Activated T-helper 1 cell treated with anti-CD3 and anti-CD28 coated beads, Interleukin-12 subunit alpha, Interleukin-12 subunit beta, Interleukin-2, Interleukin-4 antibody, amounts not matched to agents 30 ng/mL and 10 ng/mL and 1 ng/mL, durations not matched to agents 14 hours and 24 hours and 36 hours (primary cell): ENCODE measurements around the gene IGLL1. TPM values are rescaled to one million over a fixed set of nuclear protein-coding genes. Genes with fewer than 3 reads are reported as not detected.
"Not testable (repeated sequence)": the region's sequence is repeated elsewhere in the genome, so short reads cannot be mapped to it uniquely, and the experiment has no call there.

Experiments used
- DNase-seq: peaks from one replicate; pipeline ENCODE4 v3.0.0; 2021; ENCODE audit warnings: low spot score
- H3K27ac Mint-ChIP-seq: one replicate; pipeline ENCODE4 v1.8.0; 2021; ENCODE audit warnings: mild to moderate bottlenecking, mixed read lengths
- H3K27me3 Mint-ChIP-seq: one replicate; pipeline ENCODE4 v1.8.0; 2022; ENCODE audit warnings: mild to moderate bottlenecking, moderate library complexity, mixed read lengths; ENCODE audit not compliant: insufficient read depth
- H3K36me3 Mint-ChIP-seq: one replicate; pipeline ENCODE4 v1.8.0; 2021; ENCODE audit warnings: low read depth, mixed read lengths
- H3K4me1 Mint-ChIP-seq: one replicate; pipeline ENCODE4 v1.8.0; 2021; ENCODE audit warnings: low read depth, mixed read lengths
- H3K4me3 Mint-ChIP-seq: one replicate; pipeline ENCODE4 v1.8.0; 2021; ENCODE audit warnings: mild to moderate bottlenecking, moderate library complexity, mixed read lengths
- H3K9me3 Mint-ChIP-seq: one replicate; pipeline ENCODE4 v1.8.0; 2021; ENCODE audit warnings: mixed read lengths
- intact Hi-C: fragments of 100-400 bp; cut with micrococcal nuclease; formaldehyde crosslinking; loops from one replicate; pipeline ENCODE4 v1.15.1; 2024
- total RNA-seq: library from RNA; stranded (reverse); gene quantifications from 2 replicates; pipeline ENCODE4 v1.2.3, GENCODE V29; 2022

The IGLL1 gene
- total RNA-seq, 1 donor from 2014 or later: not detected

DNA sequence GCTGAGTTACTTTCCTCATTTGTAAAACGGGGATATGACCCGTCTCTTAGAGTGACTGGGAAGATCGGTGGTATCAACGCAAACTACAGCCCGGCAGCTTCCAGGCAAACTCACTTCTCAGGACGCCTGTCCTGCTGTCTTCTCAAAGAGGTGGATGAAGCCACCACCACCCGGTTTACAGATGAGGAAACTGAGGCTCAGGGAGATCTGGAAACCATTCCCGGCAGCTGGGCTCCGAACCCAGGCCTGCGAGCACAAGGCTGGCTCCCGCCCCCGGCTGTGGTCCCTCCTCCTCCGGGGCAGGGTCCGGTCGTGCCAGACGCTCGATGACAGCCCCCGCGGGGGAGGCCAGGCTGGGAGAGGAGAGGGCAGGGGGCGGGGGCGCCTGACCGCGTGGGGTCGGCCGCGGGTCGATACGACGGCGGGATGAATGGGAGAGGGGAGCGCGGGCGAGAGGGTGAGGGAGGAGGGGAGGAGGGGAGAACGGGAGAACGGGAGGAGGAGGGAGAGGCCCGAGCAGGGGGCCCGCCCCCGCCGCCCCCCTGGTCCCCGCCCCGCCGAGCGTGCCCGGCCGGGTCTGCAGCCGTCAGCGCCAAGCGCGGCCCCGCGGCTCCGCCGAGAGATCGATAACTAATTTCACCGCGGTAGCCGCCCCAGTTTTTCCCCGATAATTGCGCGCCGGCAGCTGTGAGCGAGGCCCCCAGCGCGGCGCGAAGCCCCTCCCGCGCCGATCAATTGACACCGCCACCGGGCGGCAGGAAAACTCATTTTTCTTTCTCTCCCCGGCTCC, 14.0 kb downstream of the IGLL1 start:
- Mint-ChIP-seq H3K9me3 (no peaks in the 10 kb centered on the region), H3K4me1 (peaks cover 6% of the 10 kb centered on the region), H3K36me3 (no peaks in the 10 kb centered on the region), H3K27ac (no peak overlapping the region), H3K4me3 (peak overlapping the region; percentile 51), H3K27me3 (peaks cover 36% of the 10 kb centered on the region)
- no peak for DNase-seq
- intact Hi-C loops: no loop called here

GRCh38 chr22:23565305-23565914, 14.7 kb downstream of the IGLL1 start:
- Mint-ChIP-seq H3K36me3 (no peaks in the 10 kb centered on the region), H3K27ac (no peak overlapping the region), H3K27me3 (peaks cover 36% of the 10 kb centered on the region), H3K4me1 (peaks cover 6% of the 10 kb centered on the region), H3K9me3 (no peaks in the 10 kb centered on the region), H3K4me3 (peak overlapping the region; percentile 51)
- no peak for DNase-seq
- intact Hi-C loops: no loop called here

DNA sequence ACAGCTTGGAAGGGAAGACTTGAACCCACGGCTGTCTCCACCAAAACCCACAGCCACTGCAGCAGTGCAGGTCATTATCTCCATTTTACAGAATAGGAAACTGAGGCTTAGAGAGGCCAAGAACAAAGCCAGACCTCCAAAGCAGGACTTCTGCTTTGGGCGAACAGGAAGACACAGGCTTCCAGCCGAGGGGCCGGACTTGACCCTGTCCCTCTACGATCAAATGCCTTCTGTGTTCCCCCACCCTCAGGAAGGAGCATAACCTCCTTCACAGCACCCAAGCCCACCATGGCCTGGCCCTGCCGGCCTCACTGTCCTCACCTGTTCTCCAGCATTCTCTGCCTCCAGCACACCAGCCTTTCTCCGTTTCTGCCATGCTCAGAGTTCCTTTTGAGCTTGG, 15.8 kb downstream of the IGLL1 start:
- no peaks in the 10 kb centered on the region for H3K9me3 Mint-ChIP-seq
- no peak overlapping the region for H3K27ac Mint-ChIP-seq
- DNase-seq: no peak
- peaks cover 6% of the 10 kb centered on the region for H3K4me1 Mint-ChIP-seq
- H3K4me3 Mint-ChIP-seq: no peak overlapping the region
- peaks cover 36% of the 10 kb centered on the region for H3K27me3 Mint-ChIP-seq
- intact Hi-C loops: no loop called here
- no peaks in the 10 kb centered on the region for H3K36me3 Mint-ChIP-seq

GRCh38 chr22:23563111-23563510, 17.0 kb downstream of the IGLL1 start:
- H3K27ac Mint-ChIP-seq: no peak overlapping the region
- H3K9me3 Mint-ChIP-seq: no peaks in the 10 kb centered on the region
- no peak for DNase-seq
- H3K4me3 Mint-ChIP-seq: no peak overlapping the region
- intact Hi-C loops: no loop called here
- H3K4me1 Mint-ChIP-seq: peaks cover 6% of the 10 kb centered on the region
- no peaks in the 10 kb centered on the region for H3K36me3 Mint-ChIP-seq
- H3K27me3 Mint-ChIP-seq: peaks cover 31% of the 10 kb centered on the region

DNA sequence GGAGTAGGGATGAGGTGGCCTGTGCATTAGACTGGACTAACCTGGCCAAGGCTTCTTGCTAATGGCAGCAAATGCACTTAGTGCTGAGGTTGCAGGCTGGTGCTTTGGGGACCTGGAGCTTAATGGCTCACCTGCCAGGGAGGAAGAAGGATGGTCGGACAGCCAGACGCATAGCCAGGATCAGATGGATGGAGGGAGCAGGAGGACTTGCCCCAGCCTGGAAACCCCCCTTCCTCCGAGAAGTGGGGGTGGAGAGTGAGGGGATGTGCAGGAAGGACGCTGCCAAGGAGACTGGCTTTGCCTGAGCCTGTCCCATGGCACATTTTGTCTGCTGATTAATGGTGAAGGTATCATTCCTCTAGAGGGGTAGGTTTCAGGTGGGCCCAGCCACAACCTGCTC, 17.9 kb downstream of the IGLL1 start:
- intact Hi-C loops: no loop called here
- H3K27ac Mint-ChIP-seq: no peak overlapping the region
- H3K27me3 Mint-ChIP-seq: peaks cover 26% of the 10 kb centered on the region
- DNase-seq: no peak
- H3K9me3 Mint-ChIP-seq: no peaks in the 10 kb centered on the region
- H3K4me1 Mint-ChIP-seq: peaks cover 6% of the 10 kb centered on the region
- H3K36me3 Mint-ChIP-seq: no peaks in the 10 kb centered on the region
- H3K4me3 Mint-ChIP-seq: no peak overlapping the region

GRCh38 chr22:23561025-23561510, 19.0 kb downstream of the IGLL1 start:
- not testable (repeated sequence) for H3K36me3 Mint-ChIP-seq

GRCh38 chr22:23560215-23560614, 19.9 kb downstream of the IGLL1 start:
- H3K27ac Mint-ChIP-seq, H3K4me3 Mint-ChIP-seq, H3K9me3 Mint-ChIP-seq, DNase-seq, intact Hi-C loops, H3K4me1 Mint-ChIP-seq, H3K36me3 Mint-ChIP-seq: not testable (repeated sequence)
- peaks cover 15% of the 10 kb centered on the region for H3K27me3 Mint-ChIP-seq

More at GRCh38 chr22:23561025-23561510, 19.0 kb downstream of the IGLL1 start:
- H3K27ac Mint-ChIP-seq, intact Hi-C loops, H3K4me3 Mint-ChIP-seq, H3K9me3 Mint-ChIP-seq, DNase-seq, H3K4me1 Mint-ChIP-seq: not testable (repeated sequence)
- H3K27me3 Mint-ChIP-seq: peaks cover 22% of the 10 kb centered on the region

GRCh38 chr22:23557467-23557866, 22.6 kb downstream of the IGLL1 start:
- intact Hi-C loops: no loop called here
- no peaks in the 10 kb centered on the region for H3K27me3 Mint-ChIP-seq
- no peak for DNase-seq
- H3K36me3 Mint-ChIP-seq: no peaks in the 10 kb centered on the region
- H3K4me1 Mint-ChIP-seq: no peaks in the 10 kb centered on the region
- H3K9me3 Mint-ChIP-seq: no peaks in the 10 kb centered on the region
- H3K27ac Mint-ChIP-seq: no peak overlapping the region
- no peak overlapping the region for H3K4me3 Mint-ChIP-seq

- Mint-ChIP-seq H3K27me3 (no peaks in the 10 kb centered on the region), H3K9me3 (no peaks in the 10 kb centered on the region), H3K4me1 (no peaks in the 10 kb centered on the region), H3K36me3 (no peaks in the 10 kb centered on the region), H3K27ac (no peak overlapping the region), H3K4me3 (no peak overlapping the region)
- intact Hi-C loops: no loop called here
- no peak for DNase-seq
Measured at GRCh38 chr22:23557036-23557435, 23.1 kb downstream of the IGLL1 start.

DNA sequence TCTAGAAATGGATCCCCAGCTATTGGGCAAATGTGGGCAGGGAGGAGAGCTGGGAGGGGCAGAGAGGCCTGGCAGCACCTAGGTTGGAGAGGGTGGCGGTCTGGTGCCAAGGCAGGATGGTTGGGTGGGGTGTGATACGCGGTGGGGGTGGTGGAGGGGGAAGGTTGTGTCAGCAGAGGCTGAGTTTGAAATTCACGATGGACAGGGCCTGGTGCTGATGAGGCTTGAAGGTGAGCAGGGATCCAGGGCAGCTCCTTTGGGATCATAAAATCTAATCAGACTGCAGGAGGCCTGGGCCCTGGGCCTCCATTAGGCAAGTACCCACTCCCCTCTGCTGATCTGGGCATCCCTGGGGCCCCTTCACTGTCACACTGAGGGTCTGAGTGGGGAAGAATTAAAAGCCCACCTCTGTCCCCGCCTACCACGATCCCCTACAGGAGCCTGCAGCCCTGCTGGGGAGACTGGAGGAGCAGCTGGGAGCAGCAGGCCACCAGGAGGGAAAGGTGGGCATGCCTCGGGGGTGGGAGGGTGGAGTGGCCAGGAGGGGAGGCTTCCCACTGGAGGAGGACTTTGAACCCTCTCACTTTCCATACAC, 24.0 kb downstream of the IGLL1 start:
- H3K4me1 Mint-ChIP-seq: no peaks in the 10 kb centered on the region
- no peak overlapping the region for H3K4me3 Mint-ChIP-seq
- no peaks in the 10 kb centered on the region for H3K36me3 Mint-ChIP-seq
- no peaks in the 10 kb centered on the region for H3K27me3 Mint-ChIP-seq
- H3K9me3 Mint-ChIP-seq: no peaks in the 10 kb centered on the region
- no peak overlapping the region for H3K27ac Mint-ChIP-seq
- intact Hi-C loops: no loop called here
- DNase-seq: no peak

DNA sequence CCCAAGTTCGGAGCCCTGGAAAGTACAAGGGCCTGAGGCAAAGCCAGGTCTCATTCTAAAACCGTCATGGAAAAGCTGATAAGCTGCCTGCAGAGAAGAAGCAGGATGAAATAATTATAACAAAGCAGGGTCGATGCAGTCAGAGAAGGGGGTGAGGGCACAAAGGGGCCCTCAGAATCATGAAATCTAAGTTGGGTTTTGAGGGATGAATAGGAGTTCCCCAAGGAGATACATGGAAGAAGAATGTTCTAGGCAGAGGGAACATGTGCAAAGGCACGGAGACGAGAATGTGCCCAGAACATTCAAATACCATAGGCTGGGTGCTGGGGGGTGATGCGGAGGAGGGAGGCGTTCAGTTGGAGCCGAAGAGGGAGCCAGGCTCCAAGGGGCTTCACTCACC, 25.0 kb downstream of the IGLL1 start:
- H3K27me3 Mint-ChIP-seq: no peaks in the 10 kb centered on the region
- H3K9me3 Mint-ChIP-seq: no peaks in the 10 kb centered on the region

DNA sequence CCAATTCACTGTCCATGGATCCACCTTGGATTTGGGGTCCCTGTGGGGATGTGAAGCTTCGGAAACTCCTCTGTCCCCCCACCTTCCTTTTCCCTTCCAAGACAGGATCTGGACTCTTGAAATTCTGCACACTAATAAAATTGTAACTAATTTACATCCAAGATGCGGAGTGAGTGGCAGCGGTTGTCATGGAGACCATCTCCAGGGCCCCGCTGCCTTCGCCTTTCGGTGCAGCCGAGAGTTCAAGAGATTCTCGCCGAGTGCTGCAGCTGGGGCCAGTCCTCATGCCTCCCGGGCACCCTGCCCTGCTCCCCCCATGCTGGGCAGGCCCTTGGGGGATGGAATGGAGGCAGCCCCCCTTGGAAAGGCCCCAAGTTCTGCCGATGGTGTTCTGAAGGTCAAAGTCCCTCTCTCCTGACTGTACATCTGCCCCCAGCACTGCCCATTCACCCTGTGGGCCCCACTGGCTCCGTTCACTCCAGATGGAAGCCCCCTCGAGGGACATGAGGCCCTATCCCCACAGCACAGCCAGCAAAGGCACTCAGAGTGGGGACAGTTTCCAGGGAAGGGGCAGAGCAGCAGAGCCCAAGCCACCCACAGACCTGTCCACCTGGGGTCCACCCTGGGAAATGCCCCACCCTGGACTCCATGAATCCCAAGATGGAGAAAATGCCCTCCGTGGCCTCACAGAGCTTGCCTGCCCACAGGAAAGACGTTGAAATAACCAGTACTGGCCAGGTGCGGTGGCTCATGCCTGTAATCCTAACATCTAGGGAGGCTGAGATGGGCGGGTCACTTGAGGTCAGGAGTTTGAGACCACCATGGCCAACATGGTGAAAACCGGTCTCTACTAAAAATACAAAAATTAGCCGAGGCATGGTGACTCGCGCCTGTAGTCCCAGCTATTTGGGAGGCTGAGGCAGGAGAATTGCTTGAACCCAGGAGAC, 25.9 kb downstream of the IGLL1 start:
- no peak overlapping the region for H3K27ac Mint-ChIP-seq
- intact Hi-C loops: no loop called here
- no peak overlapping the region for H3K4me3 Mint-ChIP-seq
- H3K9me3 Mint-ChIP-seq: no peaks in the 10 kb centered on the region
- no peak for DNase-seq
- H3K27me3 Mint-ChIP-seq: no peaks in the 10 kb centered on the region
- no peaks in the 10 kb centered on the region for H3K36me3 Mint-ChIP-seq
- H3K4me1 Mint-ChIP-seq: no peaks in the 10 kb centered on the region

More for the DNA sequence above, 25.0 kb downstream of the IGLL1 start:
- no peak for DNase-seq
- Mint-ChIP-seq H3K36me3 (no peaks in the 10 kb centered on the region), H3K4me1 (no peaks in the 10 kb centered on the region), H3K4me3 (no peak overlapping the region), H3K27ac (no peak overlapping the region)
- intact Hi-C loops: no loop called here
